GM21381 (cell line): Measurements from ENCODE around the gene DHRS1.

Experiments used
- ATAC-seq: cut with Tn5 transposase; IDR thresholded peaks from one replicate; pipeline ENCODE4 v1.9.1; 2021; ENCODE audit warnings: mild to moderate bottlenecking, moderate library complexity; ENCODE audit not compliant: unreplicated experiment

Gene DHRS1

DNA sequence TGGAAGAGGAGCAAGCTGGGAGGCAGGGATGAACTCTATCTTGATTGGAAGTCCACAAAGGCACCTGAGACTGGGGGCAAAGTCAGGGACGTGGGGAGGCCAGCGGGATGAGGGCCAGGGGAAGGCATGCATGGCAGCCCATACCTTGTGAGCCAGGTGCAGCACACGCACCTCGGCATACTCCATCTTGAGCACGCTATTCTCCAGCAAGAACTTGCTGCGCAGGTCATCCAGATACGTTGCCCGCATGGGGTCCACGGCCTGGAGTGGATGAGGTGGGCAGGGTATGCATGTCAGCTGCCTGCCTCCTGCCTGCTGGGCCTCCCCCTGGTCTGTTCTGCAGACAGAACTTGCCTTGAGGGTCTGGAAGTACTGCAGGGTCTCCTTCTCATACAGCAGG is 32.1 kb downstream of the DHRS1 start:
- ATAC-seq, result no peak

DNA sequence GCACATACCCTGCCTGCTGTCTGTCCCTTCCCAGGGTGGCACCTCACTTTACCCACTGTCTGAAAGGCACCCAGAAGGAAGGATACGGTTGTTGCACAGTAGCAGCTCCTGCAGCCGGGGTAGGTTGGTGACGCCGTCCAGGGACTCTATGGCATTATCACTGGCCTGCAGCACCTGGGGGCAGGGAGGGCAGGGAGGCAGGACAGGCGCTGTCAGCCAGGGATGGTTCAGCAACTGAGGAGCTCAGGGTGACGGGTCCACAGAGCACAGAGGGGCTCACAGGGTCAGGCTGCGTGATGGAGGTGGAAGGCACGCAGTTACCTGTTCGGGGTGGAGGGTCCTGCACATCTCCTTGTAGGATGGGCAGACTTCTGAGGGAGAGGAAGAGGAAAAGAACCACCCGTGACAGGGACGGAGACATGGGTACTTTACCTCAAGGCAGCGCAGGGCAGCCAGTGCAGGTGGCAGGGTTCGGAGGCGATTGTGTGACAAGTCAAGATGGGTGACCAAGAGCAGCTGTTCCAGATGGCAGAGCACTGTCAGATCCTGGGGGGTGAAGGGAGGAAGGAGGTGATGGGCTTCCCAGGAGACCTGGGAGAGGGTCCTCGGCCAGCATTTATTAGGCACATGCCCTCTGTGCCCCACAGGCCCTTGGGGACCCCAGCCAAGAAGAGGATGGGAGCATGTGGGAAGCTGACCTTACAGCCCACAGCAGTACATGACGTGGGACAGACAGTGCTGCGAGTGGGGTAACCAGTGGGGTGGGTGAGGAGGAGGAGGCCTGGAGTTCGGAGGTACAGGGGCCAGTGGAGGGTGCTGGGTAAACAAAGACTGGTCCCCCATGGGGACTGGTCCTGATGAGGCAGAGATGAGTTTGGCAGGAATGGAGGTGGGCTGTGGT is 33.0 kb downstream of the DHRS1 start:
- ATAC-seq, result no peak

DNA sequence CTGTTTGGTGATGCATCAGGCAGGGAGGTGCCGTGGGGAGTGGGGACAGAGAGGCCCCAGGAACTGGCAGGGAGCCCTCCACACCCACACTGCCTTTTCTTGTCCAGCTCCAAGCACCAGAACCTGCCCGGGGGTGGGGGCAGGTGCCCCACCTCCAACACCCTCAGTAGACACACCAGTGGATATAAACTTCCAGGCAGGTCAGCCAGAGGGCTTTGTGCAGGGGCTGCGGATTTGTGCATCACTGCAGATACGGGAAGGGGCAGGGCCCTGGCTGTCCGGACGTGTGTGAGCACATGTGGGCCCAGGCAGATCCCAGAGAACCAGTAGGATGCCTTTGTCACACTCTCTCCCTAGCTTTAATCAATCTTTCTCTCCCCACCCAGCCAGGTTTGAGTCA is 35.3 kb downstream of the DHRS1 start:
- ATAC-seq, result no peak

DNA sequence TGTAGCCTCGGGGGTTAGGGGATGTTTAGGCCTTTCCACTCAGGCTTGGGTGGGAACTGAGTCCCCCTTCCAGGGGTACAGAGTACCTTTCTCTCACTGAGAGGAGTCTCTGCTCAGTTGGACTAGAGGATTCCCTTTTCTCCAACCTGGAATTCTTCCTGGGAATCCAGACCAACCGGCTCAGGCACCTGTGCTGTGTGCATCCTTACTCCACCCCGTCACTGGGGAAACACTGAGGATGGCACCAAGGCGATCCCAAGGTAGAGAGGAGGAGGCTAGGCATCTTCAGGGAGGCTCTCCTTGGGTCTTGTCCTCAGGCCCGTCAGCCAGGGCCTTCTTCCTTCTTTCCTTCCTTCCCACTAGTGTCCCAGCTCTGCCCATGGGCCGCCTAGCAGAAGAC is 35.7 kb downstream of the DHRS1 start:
- no peak for ATAC-seq

DNA sequence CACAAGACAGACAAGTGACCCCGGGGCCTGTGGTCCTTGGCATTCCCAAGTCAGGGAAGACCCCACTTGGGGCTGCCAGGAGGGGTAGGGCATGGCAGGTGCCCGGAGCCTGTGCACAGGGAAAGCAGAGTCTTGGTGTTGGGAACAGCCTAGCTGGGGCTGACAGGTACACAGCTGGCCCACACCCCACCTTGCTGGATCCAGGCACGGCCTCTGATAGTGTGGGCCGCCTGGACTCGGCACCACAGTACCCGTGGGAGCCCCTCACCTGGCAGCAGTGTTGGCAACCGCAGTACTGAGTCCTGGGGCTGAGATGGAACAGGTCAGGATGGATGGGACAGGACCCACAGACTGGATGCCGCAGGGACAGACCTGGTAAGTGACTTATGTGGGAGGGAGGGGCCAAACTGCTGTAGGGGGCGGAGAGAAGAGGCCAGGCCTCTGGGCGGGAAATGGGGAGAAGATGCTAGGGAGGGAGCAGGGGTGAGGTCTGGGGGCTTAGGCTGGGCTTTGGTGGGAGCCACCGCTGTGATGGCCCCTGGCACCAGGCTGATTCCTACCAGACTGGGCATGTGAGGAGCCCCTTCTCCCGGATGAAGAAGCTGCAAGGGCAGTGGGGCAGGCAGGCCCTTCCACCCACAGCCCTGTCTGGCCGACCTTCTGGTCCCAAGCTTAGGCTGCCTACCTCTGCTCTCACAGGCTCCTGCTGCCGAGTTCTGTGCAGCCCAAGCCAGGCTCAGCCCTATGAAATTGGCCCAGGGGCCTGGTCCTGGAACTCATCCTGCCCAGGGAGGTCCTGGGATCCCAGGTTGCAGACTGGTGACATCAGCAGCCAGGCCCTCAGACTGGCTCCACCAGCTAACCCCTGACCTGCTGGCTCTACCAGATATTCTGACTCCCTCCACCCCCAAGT is 36.5 kb downstream of the DHRS1 start, which contains the start of gene TGM1:
TSS of gene TGM1 (minus strand) at position 357 of the 913 bp plus-strand sequence. CDS start 825 bp downstream, outside the sequence.
- ATAC-seq, result no peak

DNA sequence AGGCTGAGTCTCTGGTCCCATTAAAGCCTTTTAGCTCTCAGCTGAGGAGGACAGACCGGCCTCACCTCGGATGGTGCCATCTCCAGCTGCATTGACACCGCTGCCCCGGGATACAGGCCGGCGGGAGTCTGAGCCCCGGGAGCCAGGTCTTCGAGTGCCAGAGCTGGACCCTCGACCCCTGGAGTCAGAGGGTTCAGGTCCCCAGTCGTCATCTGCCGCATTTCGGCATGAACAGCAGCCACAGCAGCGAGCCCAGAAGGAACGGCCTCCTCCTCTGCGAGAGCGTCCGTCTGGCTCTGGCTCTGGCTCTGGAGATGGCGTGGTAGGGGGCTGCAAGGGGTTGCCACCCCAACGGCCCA is 37.6 kb downstream of the DHRS1 start:
- ATAC-seq, result no peak

DNA sequence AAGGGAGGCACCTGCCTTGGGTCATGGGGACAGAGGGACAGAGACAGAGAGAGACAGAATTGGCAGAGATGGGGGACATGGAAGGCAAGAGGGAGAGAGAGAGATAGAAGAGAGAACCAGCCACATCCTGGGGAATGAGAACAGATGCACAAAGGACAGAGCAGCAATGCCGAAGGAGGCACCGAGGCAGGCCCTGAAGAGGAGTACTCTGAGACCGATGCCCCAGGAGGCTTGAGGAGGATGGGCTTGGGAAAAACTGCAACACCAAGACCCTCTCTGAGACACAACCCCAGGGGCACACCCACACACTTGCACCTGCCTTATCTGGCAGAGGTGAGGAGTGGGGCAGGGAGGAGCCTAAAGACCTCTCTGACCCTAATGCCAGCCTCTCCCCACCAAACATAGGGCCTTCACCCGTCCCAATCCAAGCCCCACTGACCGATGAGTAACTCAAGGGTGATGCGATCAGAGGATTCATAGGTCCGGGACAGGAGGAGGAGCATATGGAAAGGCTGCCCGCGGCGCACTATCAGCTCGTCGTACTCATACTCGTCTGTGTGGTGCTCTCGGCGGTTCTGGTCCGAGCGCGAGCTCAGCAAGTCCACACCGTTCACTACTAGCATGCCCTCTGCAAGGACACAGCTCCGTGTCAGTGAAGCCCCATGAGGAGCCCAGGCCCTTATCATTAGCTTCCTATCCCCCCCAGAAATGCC is 38.2 kb downstream of the DHRS1 start:
- ATAC-seq, result no peak

DNA sequence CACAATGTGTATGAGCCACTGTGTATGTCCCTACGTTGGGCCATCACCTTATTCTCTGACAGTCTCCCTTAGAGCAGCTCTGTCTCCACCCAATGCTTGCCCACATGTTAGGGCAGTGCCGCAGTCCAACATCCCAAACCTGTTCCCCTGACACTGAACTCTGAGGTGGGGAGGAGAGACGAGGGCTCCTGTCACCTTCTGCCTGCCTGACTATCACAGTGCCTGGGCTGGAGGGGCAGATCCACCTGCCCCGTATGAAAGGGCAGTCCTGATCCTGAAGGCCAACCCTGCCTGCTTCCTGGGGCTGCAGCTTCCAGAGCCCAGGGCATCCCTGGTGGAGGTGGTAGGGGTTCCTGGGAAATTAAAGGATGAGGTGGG is 38.8 kb downstream of the DHRS1 start:
- ATAC-seq, result no peak

DNA sequence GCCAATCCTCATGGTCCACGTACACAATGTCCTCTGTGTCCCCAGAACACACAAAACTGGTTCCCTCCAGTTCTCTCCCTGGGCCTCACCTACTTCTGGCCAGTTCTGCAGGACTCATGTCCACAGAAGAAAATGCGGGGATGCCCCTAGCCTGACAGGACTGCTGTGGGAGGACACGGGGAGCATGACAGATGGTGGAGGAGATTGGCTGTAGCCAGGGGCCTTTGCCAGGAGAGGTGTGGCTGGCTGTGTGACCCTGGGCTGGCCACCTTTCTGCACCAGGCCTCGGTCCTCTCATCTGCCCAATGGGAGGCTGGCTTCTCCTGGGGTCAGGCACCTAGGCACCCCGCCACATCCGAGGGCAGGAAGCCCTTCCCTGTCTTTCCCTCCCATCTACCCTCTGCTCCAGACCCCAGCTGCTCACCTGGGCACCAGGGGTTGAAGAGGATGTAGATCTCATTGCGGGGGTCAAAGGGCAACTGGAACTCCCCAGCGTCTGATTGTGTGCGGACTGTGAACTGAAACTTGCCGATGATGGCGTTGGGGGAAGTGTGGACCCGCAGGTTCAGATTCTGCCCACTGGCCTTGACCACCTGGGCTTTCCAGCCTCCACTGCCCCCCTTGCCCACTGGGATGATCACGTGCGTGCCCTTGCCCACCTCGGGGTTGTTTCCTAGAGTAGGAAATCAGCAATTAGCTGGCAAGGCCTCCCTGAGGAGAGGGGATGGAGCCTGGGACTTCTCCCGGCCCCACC is 39.4 kb downstream of the DHRS1 start:
- no peak for ATAC-seq

DNA sequence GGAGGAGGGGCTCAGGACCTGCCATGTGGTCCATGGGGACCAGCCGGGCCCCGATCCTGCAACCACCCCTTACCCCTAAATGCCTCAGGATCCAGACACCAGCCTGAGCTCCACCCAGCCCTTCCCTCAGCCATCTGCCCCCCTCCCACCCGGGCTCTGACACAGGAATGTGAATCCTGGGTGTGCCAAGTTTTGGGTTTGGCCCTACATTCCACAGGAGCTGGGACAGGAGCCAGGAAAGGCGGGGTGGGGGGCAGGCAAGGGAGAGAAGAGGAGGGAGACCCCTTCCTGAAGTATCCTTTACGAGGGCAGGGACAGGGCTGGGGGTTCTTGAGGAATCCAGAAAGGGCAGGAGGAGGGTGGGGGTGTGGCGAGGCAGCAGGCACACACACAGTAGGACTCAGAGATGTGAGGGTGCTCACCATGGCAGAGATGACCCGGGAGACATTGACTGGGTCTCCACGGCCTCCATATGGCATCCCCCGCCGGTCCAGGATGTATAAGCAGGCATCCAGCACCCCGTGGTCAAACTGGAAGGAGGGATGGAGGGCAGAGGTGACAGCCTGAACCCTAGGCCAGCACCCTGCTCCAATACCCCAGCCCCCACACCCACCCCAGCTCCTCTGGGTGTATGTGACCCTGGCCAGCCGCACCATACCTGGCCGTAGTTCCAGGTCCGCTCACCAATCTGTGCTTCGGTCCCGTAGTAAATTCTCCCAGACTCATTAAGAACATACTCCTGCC is 40.1 kb downstream of the DHRS1 start:
- no peak for ATAC-seq

DNA sequence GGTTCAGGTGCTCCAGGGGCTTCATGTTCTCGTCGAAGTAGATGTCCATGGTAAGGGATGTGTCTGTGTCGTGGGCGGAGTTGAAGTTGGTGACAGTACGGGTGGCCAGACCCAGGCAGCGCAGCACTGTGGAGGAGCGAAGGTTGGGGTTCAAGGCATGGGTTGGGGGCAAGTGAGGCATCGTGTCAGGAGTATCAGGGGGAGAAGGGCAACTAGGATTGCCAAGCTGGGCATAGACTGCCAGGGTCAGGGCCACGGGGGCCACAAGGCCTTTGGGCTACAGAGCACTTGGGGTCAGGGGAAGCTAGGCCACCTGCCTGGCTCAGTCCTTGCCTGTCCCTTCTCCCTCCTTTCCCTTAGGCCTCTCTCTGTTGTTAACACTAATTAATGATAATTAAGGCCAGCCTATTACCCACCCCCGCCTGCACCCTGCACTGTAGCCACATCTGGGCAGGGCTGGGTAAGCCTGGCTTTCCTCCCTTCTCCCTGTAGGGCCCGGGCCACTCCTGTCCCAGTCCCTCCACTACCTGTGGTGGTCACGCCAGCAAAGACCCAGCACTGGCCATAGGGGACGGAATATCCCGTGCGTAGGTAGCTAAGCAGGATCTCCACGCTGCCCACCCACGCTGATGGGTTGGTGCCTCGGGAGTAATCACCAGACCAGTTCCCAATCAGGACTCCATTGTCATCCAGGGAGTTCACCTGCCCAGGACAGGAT is 40.9 kb downstream of the DHRS1 start:
- no peak for ATAC-seq

DNA sequence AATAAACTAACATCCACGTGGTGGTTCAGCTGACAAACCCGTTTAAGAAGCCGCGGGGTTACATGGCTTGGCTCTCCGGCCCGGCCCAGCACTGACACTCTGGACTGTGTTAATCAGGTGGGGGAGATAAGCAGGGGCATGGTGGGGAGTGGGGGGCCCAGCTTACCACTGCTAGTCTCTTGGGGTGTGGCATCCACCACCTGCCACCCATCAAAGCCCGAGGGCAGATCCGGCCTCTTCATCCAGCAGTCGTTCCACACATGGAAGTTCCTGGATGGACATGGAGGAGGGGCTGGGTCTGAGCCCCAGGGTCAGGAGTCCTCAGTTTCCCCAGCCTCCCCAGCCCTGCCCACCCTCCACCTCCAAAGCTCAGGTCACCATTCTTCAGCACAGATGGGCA is 41.5 kb downstream of the DHRS1 start:
- ATAC-seq, result no peak

DNA sequence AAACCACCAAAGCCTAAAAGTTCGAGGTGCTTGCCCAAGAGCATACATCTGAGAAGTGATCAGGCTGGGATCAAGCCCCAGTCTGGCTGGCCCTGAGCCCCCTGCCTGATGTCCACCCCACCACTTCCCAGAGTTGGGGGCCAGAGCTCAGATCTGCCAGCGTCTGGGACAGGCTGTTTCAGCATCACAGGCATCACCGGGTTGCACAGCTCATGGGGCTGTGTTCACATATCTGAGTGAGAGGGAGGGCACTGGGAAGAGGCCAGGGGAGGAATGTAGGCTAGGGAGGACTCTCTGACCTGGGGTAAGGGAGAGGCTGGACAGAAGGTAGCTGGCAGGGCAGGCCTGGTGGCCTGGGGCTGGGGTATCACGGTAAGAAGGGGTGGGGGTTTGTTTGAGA is 42.6 kb downstream of the DHRS1 start:
- no peak for ATAC-seq

DNA sequence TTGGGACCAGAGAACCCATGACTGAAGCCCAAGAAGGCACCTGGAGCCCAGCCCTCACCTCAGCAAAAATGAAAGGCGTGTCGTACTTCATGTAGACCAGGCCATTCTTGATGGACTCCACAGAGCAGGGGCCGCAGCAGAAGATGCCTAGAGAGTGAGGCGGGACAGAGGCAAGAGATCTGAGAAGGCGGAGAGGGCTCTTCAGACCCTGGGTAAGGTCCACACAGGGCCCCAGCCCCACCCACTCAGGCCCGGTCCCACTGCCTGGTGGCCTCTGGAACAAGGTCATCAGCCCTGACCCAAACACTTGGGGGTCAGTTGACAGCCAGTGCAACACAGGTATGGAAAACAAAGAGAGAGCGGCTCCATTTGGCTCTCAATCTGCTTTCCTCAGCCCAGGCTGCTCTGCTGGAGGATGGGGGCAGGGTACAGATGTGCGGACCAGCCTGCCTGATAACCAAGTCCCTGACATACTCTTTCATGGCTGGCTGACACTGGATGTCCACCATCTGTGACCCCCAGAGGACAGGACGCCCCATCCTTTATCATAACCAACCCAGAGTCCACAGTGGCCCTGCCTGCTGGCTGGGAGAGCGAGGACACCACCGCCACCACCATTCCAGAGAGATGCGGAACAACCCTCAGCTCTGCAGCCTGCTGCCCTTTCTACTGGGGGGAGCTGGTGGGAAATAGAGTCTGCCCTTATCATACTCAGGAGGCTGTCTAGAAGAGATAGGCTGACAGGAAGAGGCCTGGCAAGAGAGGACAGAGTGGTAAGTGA is 43.5 kb downstream of the DHRS1 start:
- no peak for ATAC-seq

DNA sequence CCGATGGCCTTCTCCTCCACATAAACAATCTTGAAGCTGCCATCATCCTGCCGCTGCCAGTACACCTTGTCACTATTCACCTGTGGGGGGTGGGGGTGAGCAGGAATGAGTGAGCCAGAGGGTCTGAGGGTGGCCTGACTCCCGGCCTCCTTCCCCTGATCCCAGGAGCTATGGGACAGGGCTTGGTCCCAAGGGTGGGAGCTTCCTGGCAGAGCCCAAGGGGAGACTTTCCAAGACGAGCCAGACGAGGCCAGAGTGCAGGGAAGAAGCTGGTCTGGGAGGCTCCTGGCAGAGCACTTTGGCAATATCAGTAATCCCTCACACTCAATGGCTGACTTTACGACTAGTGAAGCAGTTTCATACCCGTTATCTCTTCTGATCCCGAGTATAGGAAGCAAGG is 44.1 kb downstream of the DHRS1 start:
- no peak for ATAC-seq

DNA sequence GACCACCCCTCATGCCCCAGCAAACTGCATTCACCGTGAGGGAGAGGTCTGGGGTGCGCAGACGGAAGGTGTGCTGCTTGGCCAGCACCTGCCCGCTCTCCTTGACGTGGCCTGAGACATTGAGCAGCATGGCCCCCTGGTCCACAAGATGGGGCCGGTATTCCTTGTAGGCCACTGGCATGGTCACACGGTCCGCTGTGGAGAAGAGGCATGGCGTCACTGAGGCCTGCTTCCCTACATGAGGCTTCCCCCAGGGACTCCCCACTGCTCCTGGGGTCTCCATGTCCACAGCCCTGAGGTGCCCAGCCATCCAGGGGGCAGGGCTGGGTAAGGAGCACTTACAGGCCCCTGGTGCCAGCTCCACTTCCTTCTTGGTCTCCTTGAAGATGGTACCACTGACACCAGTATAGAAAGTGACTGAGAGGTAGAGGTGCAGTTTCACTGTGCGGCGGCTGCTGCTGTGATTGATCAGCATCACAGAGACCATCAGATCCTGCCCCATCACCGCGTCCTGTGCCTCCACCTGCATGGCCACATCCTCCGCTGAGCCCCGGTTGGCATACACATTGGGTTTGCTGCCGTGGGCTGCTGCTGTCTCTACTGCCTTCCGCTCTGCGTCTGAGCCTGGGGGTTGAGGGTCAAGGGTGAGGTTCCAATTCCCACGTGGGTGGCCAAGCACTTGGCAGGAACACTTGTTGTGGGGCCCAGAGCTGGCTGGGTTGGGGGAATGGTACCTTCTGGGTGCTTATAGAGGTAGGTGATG is 44.8 kb downstream of the DHRS1 start:
- ATAC-seq, result no peak

DNA sequence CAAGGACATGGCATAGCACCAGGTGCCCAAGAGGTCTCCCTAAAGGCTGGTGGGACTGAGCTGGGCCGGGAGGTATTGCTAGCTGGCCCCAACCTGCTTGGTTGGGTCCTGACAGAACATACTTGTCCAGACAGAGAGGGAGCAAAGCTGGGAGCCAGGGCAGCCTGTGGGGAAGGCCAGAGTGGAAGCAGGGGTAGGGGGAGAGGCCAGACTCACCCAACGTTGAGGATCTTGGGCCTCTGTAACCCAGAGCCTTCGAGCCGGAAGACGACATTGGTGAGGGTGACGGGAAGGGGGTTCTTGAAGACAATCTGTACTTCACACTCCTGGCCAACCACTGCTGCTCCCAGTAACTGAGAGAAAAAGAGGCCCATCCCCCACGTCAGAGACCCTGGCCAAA is 45.6 kb downstream of the DHRS1 start:
- no peak for ATAC-seq
